Hepatocyte (in vitro differentiated cells): ENCODE measurements around the gene MITF.

Experiments
- EZH2 ChIP-seq: fragments of 200-600 bp; sonication (generic); IDR thresholded peaks from 2 replicates; pipeline ENCODE4 v1.6.1; 2016; ENCODE audit warnings: antibody characterized with exemption, mild to moderate bottlenecking, borderline replicate concordance
- EZH2phosphoT487 ChIP-seq: fragments of 200-600 bp; sonication (generic); IDR thresholded peaks from one replicate; pipeline ENCODE4 v1.6.1; 2018; ENCODE audit warnings: antibody characterized with exemption, mild to moderate bottlenecking, low read depth, moderate library complexity; ENCODE audit not compliant: unreplicated experiment, severe bottlenecking
- TF ChIP-seq, protein P1 (sequence below): fragments of 200-600 bp; sonication (generic); IDR thresholded peaks from 2 replicates; pipeline ENCODE4 v1.5.1; 2016; ENCODE audit warnings: antibody characterized with exemption, mild to moderate bottlenecking; ENCODE audit not compliant: poor library complexity

DNA sequence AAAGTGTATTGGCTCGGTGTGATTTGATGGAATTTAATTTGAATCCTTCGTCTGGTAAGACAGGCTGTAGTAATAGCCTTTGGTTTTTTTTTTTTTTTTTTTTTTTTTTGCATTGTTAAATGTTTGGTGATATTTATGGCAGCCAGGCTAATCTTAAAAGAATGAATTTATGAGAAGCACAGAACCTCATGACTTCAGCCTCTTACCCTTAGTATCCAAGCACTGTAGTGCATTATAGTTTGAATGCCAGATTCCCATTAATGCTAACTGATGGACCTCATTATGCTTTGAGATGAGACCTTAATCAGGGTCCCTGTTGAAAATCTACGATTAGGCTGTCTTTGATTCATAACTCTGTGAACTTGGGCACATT lies 149.7 kb downstream of the MITF start:
- TF ChIP-seq, protein P1, sequence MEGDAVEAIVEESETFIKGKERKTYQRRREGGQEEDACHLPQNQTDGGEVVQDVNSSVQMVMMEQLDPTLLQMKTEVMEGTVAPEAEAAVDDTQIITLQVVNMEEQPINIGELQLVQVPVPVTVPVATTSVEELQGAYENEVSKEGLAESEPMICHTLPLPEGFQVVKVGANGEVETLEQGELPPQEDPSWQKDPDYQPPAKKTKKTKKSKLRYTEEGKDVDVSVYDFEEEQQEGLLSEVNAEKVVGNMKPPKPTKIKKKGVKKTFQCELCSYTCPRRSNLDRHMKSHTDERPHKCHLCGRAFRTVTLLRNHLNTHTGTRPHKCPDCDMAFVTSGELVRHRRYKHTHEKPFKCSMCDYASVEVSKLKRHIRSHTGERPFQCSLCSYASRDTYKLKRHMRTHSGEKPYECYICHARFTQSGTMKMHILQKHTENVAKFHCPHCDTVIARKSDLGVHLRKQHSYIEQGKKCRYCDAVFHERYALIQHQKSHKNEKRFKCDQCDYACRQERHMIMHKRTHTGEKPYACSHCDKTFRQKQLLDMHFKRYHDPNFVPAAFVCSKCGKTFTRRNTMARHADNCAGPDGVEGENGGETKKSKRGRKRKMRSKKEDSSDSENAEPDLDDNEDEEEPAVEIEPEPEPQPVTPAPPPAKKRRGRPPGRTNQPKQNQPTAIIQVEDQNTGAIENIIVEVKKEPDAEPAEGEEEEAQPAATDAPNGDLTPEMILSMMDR: no peak
- TF ChIP-seq EZH2: no peak
- no peak for TF ChIP-seq EZH2phosphoT487
